Spleen (tissue), 11 donors: Measurements from ENCODE around the gene RHOV. TPM values are rescaled to one million over a fixed set of nuclear protein-coding genes. Genes with fewer than 3 reads are reported as not detected.
A peak's percentile ranks its signal among the peaks of the same experiment; 100 is the strongest.

Source experiments
- DNase-seq: peaks from one replicate; pipeline ENCODE4 v3.0.0-alpha.2; 2020
- H3K27ac ChIP-seq, 8 donors: fragments of 200-600 bp; sonication (generic) in 7 of 8; 1 replicate in 4 of 8; 2 replicates in 4 of 8; pipeline versions ENCODE4 v1.5.0 to v1.8.0; 2016 to 2021; ENCODE audit warnings: inconsistent platforms in 4 of 8, mild to moderate bottlenecking in 4 of 8, moderate library complexity in 1 of 8
- H3K27me3 ChIP-seq, 7 donors: fragments of 200-600 bp; sonication (generic) in 6 of 7; replicated peaks in 1 of 7; 1 replicate in 4 of 7; 2 replicates in 3 of 7; pipeline versions ENCODE4 v1.5.0 to v1.8.0; 2016 to 2021; ENCODE audit warnings: inconsistent platforms in 3 of 7, mild to moderate bottlenecking in 1 of 7
- H3K36me3 ChIP-seq, 6 donors: fragments of 200-600 bp; sonication (generic) in 5 of 6; 1 replicate in 4 of 6; 2 replicates in 2 of 6; pipeline versions ENCODE4 v1.5.0 to v1.8.0; 2016 to 2021; ENCODE audit warnings: inconsistent platforms in 2 of 6
- H3K4me1 ChIP-seq, 6 donors: fragments of 200-600 bp; sonication (generic) in 5 of 6; 1 replicate in 3 of 6; 2 replicates in 3 of 6; pipeline versions ENCODE4 v1.5.0 to v1.8.0; 2016 to 2021; ENCODE audit warnings: inconsistent platforms in 3 of 6
- H3K4me3 ChIP-seq, 8 donors: fragments of 200-600 bp; sonication (generic) in 7 of 8; 1 replicate in 4 of 8; 2 replicates in 4 of 8; pipeline versions ENCODE4 v1.5.0 to v1.8.0; 2016 to 2021; ENCODE audit warnings: inconsistent platforms in 4 of 8, mild to moderate bottlenecking in 4 of 8, moderate library complexity in 2 of 8
- H3K9me3 ChIP-seq, 8 donors: fragments of 200-600 bp; sonication (generic) in 7 of 8; 1 replicate in 4 of 8; 2 replicates in 4 of 8; pipeline versions ENCODE4 v1.5.0 to v1.8.0; 2016 to 2021; ENCODE audit warnings: inconsistent platforms in 4 of 8
- CTCF ChIP-seq, 11 experiments: fragments of 200-600 bp in 7 of 11; fragments of 450-650 bp in 4 of 11; sonication (generic) in 4 of 11; IDR thresholded peaks in 8 of 11; conservative IDR thresholded peaks in 3 of 11; 1 replicate in 7 of 11; 2 replicates in 4 of 11; pipeline versions ENCODE4 v1.4.0 to v1.8.0; 2016 to 2021; ENCODE audit warnings: antibody characterized with exemption in 11 of 11, inconsistent platforms in 4 of 11, mild to moderate bottlenecking in 1 of 11
- POLR2A ChIP-seq, 3 donors: fragments of 450-650 bp; IDR thresholded peaks; one replicate each; pipeline ENCODE4 v1.5.1; 2017; ENCODE audit warnings: antibody characterized with exemption in 3 of 3, mild to moderate bottlenecking in 1 of 3
- POLR2AphosphoS5 ChIP-seq, 3 donors: sonication (generic); formaldehyde crosslinking; IDR thresholded peaks; one replicate each; pipeline ENCODE4 v1.5.1; 2017; ENCODE audit warnings: antibody characterized with exemption in 3 of 3
- WGBS, 5 donors: extraction: QIAGEN DNeasy Blood & Tissue Kit in 3 of 5; methylation state at CpG; one replicate each; pipeline versions ENCODE4 v1.1.5 to v1.1.7; 2013 to 2018; 5-methylcytosine and 5-hydroxymethylcytosine counted together
- intact Hi-C: fragments of 100-400 bp; cut with DNase I; formaldehyde crosslinking; loops from one replicate; pipeline ENCODE4 v1.15.0; 2023; ENCODE audit warnings: low total_unique reads
- polyA plus RNA-seq, 3 donors: library from polyadenylated mRNA; stranded (reverse); fragments of 200-250 nt; gene quantifications; one replicate each; pipeline ENCODE4 v1.2.1, GENCODE V29; 2013
- total RNA-seq, 7 donors: library from RNA; depleted of rRNA in 3 of 7; stranded (reverse); fragments of >200 nt in 3 of 7; fragmentation: NEBNext Ultra II Directional in 4 of 7; extraction: Animal tissue kit (Norgen Biotek cat#: 25700) in 4 of 7; gene quantifications; one replicate each; pipeline versions ENCODE4 v1.1.0 to v1.2.1, GENCODE V29; 2016 to 2021
- donor health status: healthy with polysubstance abuse.
- donor health status: DM: no; HTN: no; CAD: no; lungs with moderate emphysema.
- donor health status: DM: no; HTN: no; CAD: no.
- donor health status: Bipolar disorder and iron deficiency.
- donor health status: healthy.
- donor health status: DM: no; HTN: no; CAD: no.
- donor health status: DM: yes; HTN: yes; CAD: no.

Gene RHOV
- total and polyA plus RNA-seq, 10 donors = 0.06 to 0.19 TPM; not detected in 8

- Histone ChIP-seq H3K36me3 (peaks cover 0 to 43% (median 5%) of the 10 kb centered on the region in 6 donors), H3K4me3 (no peak overlapping the region), H3K9me3 (no peaks in the 10 kb centered on the region), H3K27ac (no peak overlapping the region), H3K27me3 (no peaks in the 10 kb centered on the region), H3K4me1 (peaks cover 0 to 21% (median 12%) of the 10 kb centered on the region in 6 donors)
- no peak for TF ChIP-seq POLR2AphosphoS5 (IDR thresholded peaks at IDR 0.05)
- no peak for TF ChIP-seq CTCF (IDR thresholded peaks at IDR 0.05 in 8 of 11, conservative IDR thresholded peaks at IDR 0.05 in 3 of 11)
- TF ChIP-seq POLR2A (IDR thresholded peaks at IDR 0.05) = no peak
- intact Hi-C loops = no loop called here
- WGBS, 5 donors = 82 to 87% (median 83%) methylated on average over 13 of the region's 13 CpGs
- peak; percentile 64 for DNase-seq
Observed at GRCh38 chr15:40855706-40856234, 18.3 kb downstream of the RHOV start.

- no peak overlapping the region for H3K27ac ChIP-seq
- H3K4me1 ChIP-seq = peaks cover 0 to 18% (median 11%) of the 10 kb centered on the region in 6 donors
- H3K9me3 ChIP-seq = no peaks in the 10 kb centered on the region
- H3K36me3 ChIP-seq = peaks cover 0 to 46% (median 5%) of the 10 kb centered on the region in 6 donors
- peak; percentile 49 for DNase-seq
- WGBS, 5 donors = 53 to 85% (median 69%) methylated on average over 8 to 10 of the region's 10 CpGs
- intact Hi-C loops = no loop called here
- no peak for TF ChIP-seq POLR2AphosphoS5 (IDR thresholded peaks at IDR 0.05)
- no peak for TF ChIP-seq POLR2A (IDR thresholded peaks at IDR 0.05)
- no peak for TF ChIP-seq CTCF (IDR thresholded peaks at IDR 0.05 in 8 of 11, conservative IDR thresholded peaks at IDR 0.05 in 3 of 11)
- no peak overlapping the region for H3K4me3 ChIP-seq
- H3K27me3 ChIP-seq = no peaks in the 10 kb centered on the region
Observed at GRCh38 chr15:40854161-40854560, 19.9 kb downstream of the RHOV start.

- intact Hi-C loops = no loop called here
- no peak for TF ChIP-seq POLR2AphosphoS5 (IDR thresholded peaks at IDR 0.05)
- TF ChIP-seq CTCF (IDR thresholded peaks at IDR 0.05 in 8 of 11, conservative IDR thresholded peaks at IDR 0.05 in 3 of 11) = no peak
- no peak for TF ChIP-seq POLR2A (IDR thresholded peaks at IDR 0.05)
- no peaks in the 10 kb centered on the region for H3K27me3 ChIP-seq
- 88 to 94% (median 92%) methylated on average over 16 of the region's 16 CpGs for WGBS, 5 donors
- no peaks in the 10 kb centered on the region for H3K9me3 ChIP-seq
- H3K36me3 ChIP-seq = peaks cover 0 to 46% (median 5%) of the 10 kb centered on the region in 6 donors
- DNase-seq = peak; percentile 67
- H3K4me3 ChIP-seq = no peak overlapping the region
- no peak overlapping the region for H3K27ac ChIP-seq
- H3K4me1 ChIP-seq = peaks cover 0 to 14% (median 9%) of the 10 kb centered on the region in 6 donors
Observed at GRCh38 chr15:40853241-40853890, 20.7 kb downstream of the RHOV start.

- 85 to 97% (median 90%) methylated on average over 5 of the region's 5 CpGs for WGBS, 5 donors
- TF ChIP-seq POLR2AphosphoS5 (IDR thresholded peaks at IDR 0.05) (no peak), CTCF (IDR thresholded peaks at IDR 0.05 in 8 of 11, conservative IDR thresholded peaks at IDR 0.05 in 3 of 11) (no peak), POLR2A (IDR thresholded peaks at IDR 0.05) (no peak)
- Histone ChIP-seq H3K36me3 (peaks cover 0 to 46% (median 5%) of the 10 kb centered on the region in 6 donors), H3K9me3 (no peaks in the 10 kb centered on the region), H3K27me3 (no peaks in the 10 kb centered on the region), H3K4me3 (no peak overlapping the region), H3K27ac (no peak overlapping the region), H3K4me1 (peaks cover 0 to 12% (median 8%) of the 10 kb centered on the region in 6 donors)
- no peak for DNase-seq
- intact Hi-C loops = no loop called here
Observed at GRCh38 chr15:40852529-40852928, 21.5 kb downstream of the RHOV start.
